ENCODE results near the gene SLC27A4. TPM values are rescaled to one million over a fixed set of nuclear protein-coding genes. Genes with fewer than 3 reads are reported as not detected.

SLC27A4 gene
- total and polyA plus RNA-seq, 2 of the 13 experiments (the other 11 are each of a cell fraction or from before 2014, with no cell fraction given): 10.6 to 18.8 TPM

DNA sequence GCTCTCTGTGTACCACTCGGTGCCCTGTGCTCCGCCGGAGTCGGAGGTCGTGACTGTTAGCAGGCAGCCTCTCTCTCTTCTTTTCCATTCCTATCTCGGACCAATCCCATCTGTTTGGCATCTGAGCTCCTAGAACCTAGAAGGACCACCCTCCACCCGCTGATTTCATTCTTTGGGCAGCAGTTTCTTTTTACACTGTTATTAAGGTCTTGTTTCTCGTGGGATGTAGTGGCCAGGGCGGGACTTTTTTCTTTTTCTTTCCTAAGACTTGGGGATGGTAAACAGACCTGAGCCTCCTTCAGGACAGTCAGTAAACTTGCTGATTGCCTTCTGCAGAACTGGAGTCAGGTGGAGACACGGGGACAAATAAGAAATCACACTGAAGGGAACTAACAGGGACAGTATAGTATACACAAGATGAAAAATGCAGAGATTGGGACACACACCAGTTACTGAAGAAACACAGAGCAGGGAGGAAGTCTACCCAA is 31.3 kb downstream of the SLC27A4 start:
- CTCF ChIA-PET (ENCODE audit: low intra/inter-chr PET ratio, low total read pairs): no interaction called here
- FAIRE-seq: no peak
- TF ChIP-seq ZNF263 (CRISPR knock-in tag; IDR thresholded peaks at IDR 0.05): no peak
- no peak for TF ChIP-seq HCFC1 (IDR thresholded peaks at IDR 0.05; ENCODE audit: low read depth, low read length)
- no peak for TF ChIP-seq CBX1 (IDR thresholded peaks at IDR 0.05; ENCODE audit: low read depth)
- TF ChIP-seq ZNF3 (CRISPR knock-in tag; IDR thresholded peaks at IDR 0.05): no peak
- no peak for TF ChIP-seq ZNF446 (CRISPR knock-in tag; IDR thresholded peaks at IDR 0.05)
- no peak for TF ChIP-seq SP5 (CRISPR knock-in tag; IDR thresholded peaks at IDR 0.05; ENCODE audit: borderline replicate concordance, low read depth)
- no peak for TF ChIP-seq ZNF777 (CRISPR knock-in tag; IDR thresholded peaks at IDR 0.05)
- TF ChIP-seq, protein P1, sequence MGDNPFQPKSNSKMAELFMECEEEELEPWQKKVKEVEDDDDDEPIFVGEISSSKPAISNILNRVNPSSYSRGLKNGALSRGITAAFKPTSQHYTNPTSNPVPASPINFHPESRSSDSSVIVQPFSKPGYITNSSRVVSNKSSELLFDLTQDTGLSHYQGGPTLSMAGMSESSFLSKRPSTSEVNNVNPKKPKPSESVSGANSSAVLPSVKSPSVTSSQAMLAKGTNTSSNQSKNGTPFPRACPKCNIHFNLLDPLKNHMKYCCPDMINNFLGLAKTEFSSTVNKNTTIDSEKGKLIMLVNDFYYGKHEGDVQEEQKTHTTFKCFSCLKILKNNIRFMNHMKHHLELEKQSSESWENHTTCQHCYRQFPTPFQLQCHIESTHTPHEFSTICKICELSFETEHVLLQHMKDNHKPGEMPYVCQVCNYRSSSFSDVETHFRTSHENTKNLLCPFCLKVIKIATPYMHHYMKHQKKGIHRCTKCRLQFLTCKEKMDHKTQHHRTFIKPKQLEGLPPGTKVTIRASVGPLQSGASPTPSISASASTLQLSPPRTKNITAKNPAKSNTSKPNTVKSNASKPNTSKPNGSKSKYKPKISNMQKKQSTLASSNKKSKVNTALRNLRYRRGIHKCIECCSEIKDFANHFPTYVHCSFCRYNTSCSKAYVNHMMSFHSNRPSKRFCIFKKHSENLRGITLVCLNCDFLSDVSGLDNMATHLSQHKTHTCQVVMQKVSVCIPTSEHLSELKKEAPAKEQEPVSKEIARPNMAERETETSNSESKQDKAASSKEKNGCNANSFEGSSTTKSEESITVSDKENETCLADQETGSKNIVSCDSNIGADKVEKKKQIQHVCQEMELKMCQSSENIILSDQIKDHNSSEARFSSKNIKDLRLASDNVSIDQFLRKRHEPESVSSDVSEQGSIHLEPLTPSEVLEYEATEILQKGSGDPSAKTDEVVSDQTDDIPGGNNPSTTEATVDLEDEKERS (CRISPR knock-in tag; IDR thresholded peaks at IDR 0.05): no peak
- TF ChIP-seq, protein P2, sequence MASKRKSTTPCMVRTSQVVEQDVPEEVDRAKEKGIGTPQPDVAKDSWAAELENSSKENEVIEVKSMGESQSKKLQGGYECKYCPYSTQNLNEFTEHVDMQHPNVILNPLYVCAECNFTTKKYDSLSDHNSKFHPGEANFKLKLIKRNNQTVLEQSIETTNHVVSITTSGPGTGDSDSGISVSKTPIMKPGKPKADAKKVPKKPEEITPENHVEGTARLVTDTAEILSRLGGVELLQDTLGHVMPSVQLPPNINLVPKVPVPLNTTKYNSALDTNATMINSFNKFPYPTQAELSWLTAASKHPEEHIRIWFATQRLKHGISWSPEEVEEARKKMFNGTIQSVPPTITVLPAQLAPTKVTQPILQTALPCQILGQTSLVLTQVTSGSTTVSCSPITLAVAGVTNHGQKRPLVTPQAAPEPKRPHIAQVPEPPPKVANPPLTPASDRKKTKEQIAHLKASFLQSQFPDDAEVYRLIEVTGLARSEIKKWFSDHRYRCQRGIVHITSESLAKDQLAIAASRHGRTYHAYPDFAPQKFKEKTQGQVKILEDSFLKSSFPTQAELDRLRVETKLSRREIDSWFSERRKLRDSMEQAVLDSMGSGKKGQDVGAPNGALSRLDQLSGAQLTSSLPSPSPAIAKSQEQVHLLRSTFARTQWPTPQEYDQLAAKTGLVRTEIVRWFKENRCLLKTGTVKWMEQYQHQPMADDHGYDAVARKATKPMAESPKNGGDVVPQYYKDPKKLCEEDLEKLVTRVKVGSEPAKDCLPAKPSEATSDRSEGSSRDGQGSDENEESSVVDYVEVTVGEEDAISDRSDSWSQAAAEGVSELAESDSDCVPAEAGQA (IDR thresholded peaks at IDR 0.05; ENCODE audit: low read depth): no peak
- TF ChIP-seq, protein P2 (CRISPR knock-in tag; IDR thresholded peaks at IDR 0.05; ENCODE audit: borderline replicate concordance): no peak
- TF ChIP-seq ELF4 (CRISPR knock-in tag; IDR thresholded peaks at IDR 0.05; ENCODE audit: borderline replicate concordance): 0 out of 2 replicates have a peak, but pooled peaks have one; percentile 46
- TF ChIP-seq, protein P3, sequence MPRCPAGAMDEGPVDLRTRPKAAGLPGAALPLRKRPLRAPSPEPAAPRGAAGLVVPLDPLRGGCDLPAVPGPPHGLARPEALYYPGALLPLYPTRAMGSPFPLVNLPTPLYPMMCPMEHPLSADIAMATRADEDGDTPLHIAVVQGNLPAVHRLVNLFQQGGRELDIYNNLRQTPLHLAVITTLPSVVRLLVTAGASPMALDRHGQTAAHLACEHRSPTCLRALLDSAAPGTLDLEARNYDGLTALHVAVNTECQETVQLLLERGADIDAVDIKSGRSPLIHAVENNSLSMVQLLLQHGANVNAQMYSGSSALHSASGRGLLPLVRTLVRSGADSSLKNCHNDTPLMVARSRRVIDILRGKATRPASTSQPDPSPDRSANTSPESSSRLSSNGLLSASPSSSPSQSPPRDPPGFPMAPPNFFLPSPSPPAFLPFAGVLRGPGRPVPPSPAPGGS (CRISPR knock-in tag; IDR thresholded peaks at IDR 0.05): no peak
- TF ChIP-seq NCOR1 (IDR thresholded peaks at IDR 0.05; ENCODE audit: borderline replicate concordance, low read length): no peak
- TF ChIP-seq DR1 (CRISPR knock-in tag; IDR thresholded peaks at IDR 0.05): no peak

More for the DNA sequence above, 31.3 kb downstream of the SLC27A4 start:
- peak overlapping the region; percentile 87 to 92 (median 92) for H3K4me3 ChIP-seq (replicated peaks in 1 of 3; ENCODE audit: insufficient read depth in 1 of 3, low read depth in 2 of 3, low read length in 3 of 3)
- WGBS (ENCODE audit: low lambda C conversion rate): under 1% methylated on average over 10 of the region's 10 CpGs
- H3K27ac ChIP-seq (ENCODE audit: extremely low read length, insufficient read depth, low read length): peak overlapping the region; percentile 63
- in situ Hi-C loops (cut with HindIII; ENCODE audit: extremely low pct_ligation_motif_present, low pct_unique_long_range_greater_than_20kb): no loop called here
- H3K4me1 ChIP-seq (ENCODE audit: insufficient read depth, low read length): peaks cover 15% of the 10 kb centered on the region
- no peak for DNase-seq (ENCODE audit: low spot score)
- H3K36me3 ChIP-seq (replicated peaks in 1 of 2; ENCODE audit: control insufficient read depth in 1 of 2, insufficient read depth in 2 of 2, low read length in 2 of 2): peaks cover 1 to 13% of the 10 kb centered on the region in 2 experiments; a peak in 1 of 5 replicates
- no peak for ATAC-seq
- POLR2A ChIA-PET: interaction anchor here (0.6 to 1.9 kb wide), 17 partner anchors 9 to 133 kb away, joined by 3 to 19 read pairs (median 4); partner anchors contain the start of genes CERCAM, GLE1, GOLGA2 and ODF2
- peak overlapping the region; percentile 95 for H3K9ac ChIP-seq (ENCODE audit: insufficient read depth, low read depth, low read length)
- BruUV-seq (replicated peaks): TSS peak; percentile 82
- peaks cover 38% of the 10 kb centered on the region for H3K79me2 ChIP-seq (ENCODE audit: insufficient read depth, low read length)
- intact Hi-C loops (cut with micrococcal nuclease; ENCODE audit: unreplicated experiment): loop anchor here (2.0 kb wide), 1 partner anchor 41 kb away; no protein-coding TSS in a partner anchor
- H3K9me3 ChIP-seq (ENCODE audit: low read length): no peaks in the 10 kb centered on the region
- no peaks in the 10 kb centered on the region for H4K20me1 ChIP-seq (ENCODE audit: insufficient read depth, low read length)
- H2AFZ ChIP-seq (ENCODE audit: low read length): no peak overlapping the region
- H3K4me2 ChIP-seq (ENCODE audit: low read depth, low read length): peak overlapping the region; percentile 77
- H3K27me3 ChIP-seq (ENCODE audit: control insufficient read depth in 1 of 2, insufficient read depth in 2 of 2, low read length in 2 of 2): peaks cover 0 to 3% of the 10 kb centered on the region in 2 experiments; a peak in 2 of 5 replicates
